Hematopoietic multipotent progenitor cell treated with erythropoietin and hydrocortisone succinate and interleukin-3 and kit ligand, for 4 days (in vitro differentiated cells): Measurements from ENCODE around the gene SLC30A5.
"Not testable (repeated sequence)": the region's sequence is repeated elsewhere in the genome, so short reads cannot be mapped to it uniquely, and the experiment has no call there.

ENCODE experiments used
- DNase-seq: peaks from one replicate; pipeline ENCODE4 v3.0.0-alpha.2; 2015

Gene SLC30A5

GRCh38 chr5:69105996-69106906, 12.4 kb downstream of the SLC30A5 start:
- DNase-seq = peak; percentile 86

- DNase-seq = not testable (repeated sequence)
Observed at GRCh38 chr5:69108367-69108766, 14.6 kb downstream of the SLC30A5 start.

- DNase-seq = no peak
Observed at GRCh38 chr5:69113851-69114250, 20.0 kb downstream of the SLC30A5 start.

DNA sequence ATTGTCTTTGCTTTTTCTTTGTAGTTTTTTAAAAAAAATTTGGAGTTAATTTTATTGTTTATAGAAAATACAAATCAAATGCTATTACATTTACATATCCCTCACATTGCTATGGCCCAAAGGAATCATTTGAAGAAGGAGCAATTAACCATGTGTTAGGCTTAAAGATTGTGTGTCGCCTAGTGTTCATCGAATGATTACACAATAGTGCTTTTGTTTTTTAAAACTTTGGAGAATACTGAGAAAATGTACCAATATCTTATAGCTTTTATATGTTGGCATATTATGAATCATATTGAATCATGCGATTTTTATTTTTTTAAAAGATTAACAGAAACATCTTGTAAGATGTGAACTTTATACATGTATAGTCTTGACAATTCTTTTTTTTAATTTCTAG, 21.7 kb downstream of the SLC30A5 start:
- no peak for DNase-seq

- no peak for DNase-seq
Observed at GRCh38 chr5:69129413-69129812, 35.6 kb downstream of the SLC30A5 start.

GRCh38 chr5:69130241-69130640, 36.4 kb downstream of the SLC30A5 start:
- no peak for DNase-seq

- no peak for DNase-seq
Observed at GRCh38 chr5:69131304-69131703, 37.5 kb downstream of the SLC30A5 start.

- no peak for DNase-seq
Observed at GRCh38 chr5:69134126-69134525, 40.3 kb downstream of the SLC30A5 start.

GRCh38 chr5:69136293-69136692, 42.5 kb downstream of the SLC30A5 start:
- peak; percentile 8 for DNase-seq

DNA sequence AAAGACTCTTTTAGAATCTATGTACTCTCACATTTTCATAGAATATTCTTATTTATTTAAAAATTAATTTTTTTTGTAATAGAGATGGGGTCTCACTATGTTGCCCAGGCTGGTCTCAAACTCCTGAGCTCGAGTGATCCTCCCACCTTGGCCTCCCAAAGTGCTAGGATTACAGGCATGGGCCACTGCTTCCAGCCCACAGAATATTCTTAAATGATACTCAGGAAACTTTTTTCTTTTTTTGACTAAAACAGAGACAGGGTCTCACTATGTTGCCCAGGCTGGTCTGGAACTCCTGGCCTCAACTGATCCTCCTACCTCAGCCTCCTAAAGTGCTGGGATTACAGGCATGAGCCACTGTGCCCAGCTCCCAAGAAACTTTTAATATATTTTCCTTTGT, 43.4 kb downstream of the SLC30A5 start:
- not testable (repeated sequence) for DNase-seq

GRCh38 chr5:69137807-69138206, 44.0 kb downstream of the SLC30A5 start:
- DNase-seq = no peak

- no peak for DNase-seq
Observed at GRCh38 chr5:69138766-69139165, 45.0 kb downstream of the SLC30A5 start.

GRCh38 chr5:69140239-69140638, 46.4 kb downstream of the SLC30A5 start:
- not testable (repeated sequence) for DNase-seq

- no peak for DNase-seq
Observed at GRCh38 chr5:69140827-69141226, 47.0 kb downstream of the SLC30A5 start.

DNA sequence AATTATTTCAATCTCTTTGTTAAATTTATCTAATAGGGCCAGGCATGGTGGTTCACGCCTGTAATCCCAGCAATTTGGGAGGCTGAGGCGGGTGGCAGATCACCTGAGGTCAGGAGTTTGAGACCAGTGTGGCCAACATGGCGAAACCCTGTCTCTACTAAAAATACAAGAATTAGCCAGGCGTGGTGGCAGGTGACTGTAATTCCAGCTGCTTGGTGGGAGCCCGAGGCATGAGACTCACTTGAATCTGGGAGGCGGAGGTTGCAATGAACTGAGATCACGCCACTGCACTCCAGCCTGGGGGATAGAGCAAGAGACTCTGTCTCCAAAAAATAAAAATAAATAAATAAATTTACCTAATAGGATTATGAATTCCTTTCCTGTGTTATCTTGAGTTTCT, 54.8 kb downstream of the SLC30A5 start:
- not testable (repeated sequence) for DNase-seq

DNA sequence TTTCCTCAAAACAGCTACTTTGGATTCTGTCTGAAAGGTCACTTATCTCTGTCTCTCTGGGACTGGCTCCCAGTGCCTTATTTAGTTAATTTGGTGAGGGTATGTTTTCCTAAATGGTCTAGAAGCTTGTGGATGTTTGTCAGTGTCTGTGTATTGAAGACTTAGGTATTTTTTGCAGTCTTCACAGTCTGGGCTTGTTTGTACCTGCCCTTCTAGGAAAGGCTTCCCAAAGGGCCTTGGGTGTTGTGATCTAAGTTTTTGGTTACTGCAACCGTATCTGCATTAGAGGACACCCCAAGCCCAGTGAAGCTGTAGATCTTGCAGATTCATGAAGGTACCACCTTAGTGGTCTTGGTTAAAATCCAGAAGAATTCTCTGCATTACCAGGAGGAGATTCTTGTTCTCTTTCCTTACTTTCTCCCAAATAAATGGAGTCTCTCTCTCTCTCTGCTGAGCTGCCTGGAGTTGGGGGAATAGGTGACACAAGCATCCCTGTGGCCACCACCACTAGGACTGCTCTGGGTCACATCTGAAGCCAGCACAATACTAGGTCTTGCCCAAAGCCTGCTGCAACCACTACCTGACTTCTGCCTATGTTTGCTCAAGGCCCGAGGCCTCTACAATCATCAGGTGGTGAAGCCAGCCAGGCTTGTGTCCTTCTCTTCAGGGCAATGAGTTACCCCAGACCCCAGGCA, 55.3 kb downstream of the SLC30A5 start:
- DNase-seq = no peak

DNA sequence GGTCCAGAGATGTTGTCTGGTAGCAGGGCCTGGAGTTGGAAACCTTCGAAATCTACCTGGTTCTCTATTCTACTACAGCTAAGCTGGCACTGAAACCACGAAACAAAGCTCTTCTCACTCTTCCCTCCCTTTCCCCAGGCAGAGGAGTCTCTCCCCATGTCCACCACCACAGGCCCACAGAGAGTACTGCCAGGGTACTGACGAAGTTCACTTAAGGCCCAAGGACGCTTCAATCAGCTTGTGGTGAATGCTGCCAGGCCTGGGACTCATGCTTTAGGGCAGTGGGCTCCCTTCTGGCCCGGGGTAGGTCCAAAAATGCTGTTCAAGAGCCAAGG, 55.8 kb downstream of the SLC30A5 start:
- no peak for DNase-seq

- peak; percentile 64 for DNase-seq
Observed at GRCh38 chr5:69152731-69153130, 58.9 kb downstream of the SLC30A5 start.

- no peak for DNase-seq
Observed at GRCh38 chr5:69156456-69156855, 62.6 kb downstream of the SLC30A5 start.

DNA sequence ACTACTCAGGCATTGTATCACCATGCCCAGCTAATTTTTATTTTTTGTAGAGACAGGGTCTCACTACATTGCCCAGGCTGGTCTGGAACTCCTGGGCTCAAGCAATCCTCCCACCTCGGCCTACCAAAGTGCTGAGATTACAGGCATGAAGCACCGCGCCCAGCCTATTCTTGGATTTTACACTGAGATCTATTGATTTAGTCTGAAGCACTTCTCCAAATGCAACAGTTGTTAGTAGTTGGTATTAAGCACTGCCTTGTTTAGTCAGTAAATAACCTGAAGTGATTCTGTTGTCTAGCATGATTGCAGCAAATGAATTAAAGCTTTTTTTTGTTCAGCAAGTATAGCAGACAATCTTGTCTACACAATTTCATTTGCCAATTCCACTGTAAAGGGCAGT, 64.2 kb downstream of the SLC30A5 start:
- no peak for DNase-seq

DNA sequence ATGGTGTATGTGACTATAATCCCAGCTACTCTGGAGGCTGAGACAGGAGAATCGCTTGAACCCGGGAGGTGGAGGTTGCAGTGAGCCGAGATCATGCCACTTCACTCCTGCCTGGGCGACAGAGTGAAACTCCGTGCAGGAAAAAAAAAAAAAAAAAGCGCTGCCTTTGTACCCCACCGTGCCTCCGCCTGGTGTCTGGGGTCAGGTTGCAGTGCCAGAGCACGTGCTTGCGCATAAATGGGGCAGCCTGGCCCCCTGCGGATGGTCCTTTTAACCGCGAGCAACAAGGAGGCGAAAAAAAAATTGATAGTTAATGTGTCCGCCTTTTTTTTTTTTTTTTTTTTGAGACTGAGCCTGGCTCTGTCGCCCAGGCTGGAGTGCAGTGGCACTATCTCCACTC, 66.8 kb downstream of the SLC30A5 start:
- no peak for DNase-seq

DNA sequence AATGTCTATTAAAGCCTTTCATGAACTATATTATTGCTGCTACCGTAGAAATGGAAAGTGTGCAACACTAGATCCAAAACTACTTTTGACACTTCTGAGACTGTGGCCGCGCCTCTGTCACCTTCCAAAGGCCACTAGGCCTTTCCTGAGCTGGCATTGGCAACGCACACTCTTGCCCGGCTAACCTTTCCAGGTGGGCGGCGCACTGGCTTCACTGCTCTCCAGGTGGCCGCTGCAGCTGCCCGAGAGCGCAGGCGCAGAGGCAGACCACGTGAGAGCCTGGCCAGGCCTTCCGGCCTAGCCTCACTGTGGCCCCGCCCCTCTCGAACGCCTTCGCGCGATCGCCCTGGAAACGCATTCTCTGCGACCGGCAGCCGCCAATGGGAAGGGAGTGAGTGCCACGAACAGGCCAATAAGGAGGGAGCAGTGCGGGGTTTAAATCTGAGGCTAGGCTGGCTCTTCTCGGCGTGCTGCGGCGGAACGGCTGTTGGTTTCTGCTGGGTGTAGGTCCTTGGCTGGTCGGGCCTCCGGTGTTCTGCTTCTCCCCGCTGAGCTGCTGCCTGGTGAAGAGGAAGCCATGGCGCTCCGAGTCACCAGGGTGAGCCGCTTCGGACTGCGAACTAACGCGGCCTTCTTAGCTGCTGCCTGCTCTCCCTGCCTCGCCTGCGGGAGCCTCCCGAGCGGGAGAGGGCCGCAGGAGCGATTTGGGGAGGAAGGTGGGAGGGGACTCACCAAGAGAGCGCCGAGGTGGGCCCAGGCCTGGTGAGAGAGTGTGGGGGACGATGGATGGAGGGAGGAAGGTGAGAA, 73.1 kb downstream of the SLC30A5 start, which contains the start of gene CCNB1:
CCNB1 (plus strand) TSS at position 465 of the 807 bp plus-strand sequence; CDS start at position 578, 113 bp downstream.
- DNase-seq = peak; percentile 99

DNA sequence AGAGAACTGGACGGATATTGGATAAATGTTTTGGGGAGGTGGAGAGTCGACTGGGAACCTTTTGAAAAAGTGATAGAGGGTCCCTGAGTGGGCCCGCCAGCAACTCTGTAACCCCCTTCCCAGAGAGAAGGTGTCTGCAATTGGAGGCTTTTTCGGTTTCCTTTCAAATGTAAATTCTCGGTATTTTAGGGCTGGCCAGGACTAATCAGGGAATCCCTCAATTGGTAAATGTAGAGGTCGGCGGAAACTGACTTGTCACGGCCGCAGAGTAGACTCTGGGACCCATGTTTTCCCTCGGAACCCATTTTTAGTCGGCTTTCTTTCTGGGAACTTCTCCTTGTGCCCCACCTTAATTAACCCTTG, 73.7 kb downstream of the SLC30A5 start:
- DNase-seq = peak; percentile 43
